ENCODE measurements around the gene YTHDF1.

The YTHDF1 gene

GRCh38 chr20:63147532-63147931 is 68.4 kb downstream of the YTHDF1 start:
- TF ChIP-seq CTCF (IDR thresholded peaks at IDR 0.05; ENCODE audit: low read depth, low read length): no peak
- H3K4me3 ChIP-seq (replicated peaks in 1 of 2; ENCODE audit: low read depth in 2 of 2, low read length in 2 of 2): no peak overlapping the region
- DNase-seq (ENCODE audit: low read depth in 2 of 2): no peak
